Neural progenitor cell (in vitro differentiated cells): ENCODE results near the gene RAVER1.

Experiments used
- CTCF ChIP-seq: fragments of 200-600 bp; sonication (generic); IDR thresholded peaks from 2 replicates; pipeline ENCODE4 v1.5.1; 2017; ENCODE audit warnings: antibody characterized with exemption, mild to moderate bottlenecking
- EZH2phosphoT487 ChIP-seq: fragments of 200-600 bp; sonication (generic); IDR thresholded peaks from 2 replicates; pipeline ENCODE4 v1.6.1; 2017; ENCODE audit warnings: antibody characterized with exemption

GRCh38 chr19:10332158-10332964 is 968 bp downstream of the RAVER1 start:
- no peak for TF ChIP-seq CTCF
- TF ChIP-seq EZH2phosphoT487: no peak
